ENCODE results near the gene OCA2.

Gene OCA2

GRCh38 chr15:28079313-28079969 lies 19.7 kb downstream of the OCA2 start:
- no peak for DNase-seq (ENCODE audit: low read depth in 2 of 2)

GRCh38 chr15:28078191-28078719 lies 20.9 kb downstream of the OCA2 start:
- no peak for DNase-seq (ENCODE audit: low read depth in 2 of 2)

GRCh38 chr15:28075573-28075972 lies 23.5 kb downstream of the OCA2 start:
- DNase-seq (ENCODE audit: low read depth in 2 of 2): no peak

GRCh38 chr15:28068930-28069329 lies 30.2 kb downstream of the OCA2 start:
- no peak for DNase-seq (ENCODE audit: low read depth in 2 of 2)

- DNase-seq (ENCODE audit: low read depth in 2 of 2): no peak
These were observed 32.9 kb downstream of the OCA2 start for GRCh38 chr15:28066231-28066630.

GRCh38 chr15:28060005-28060404 lies 39.1 kb downstream of the OCA2 start:
- no peak for DNase-seq (ENCODE audit: low read depth in 2 of 2)

- DNase-seq (ENCODE audit: low read depth in 2 of 2): no peak
These were observed 41.0 kb downstream of the OCA2 start for GRCh38 chr15:28058082-28058481.

GRCh38 chr15:28051955-28052633 lies 47.0 kb downstream of the OCA2 start:
- DNase-seq (ENCODE audit: low read depth in 2 of 2): peak in 1 of 2 experiments; percentile 18

- DNase-seq (ENCODE audit: low read depth in 2 of 2): no peak
These were observed 49.5 kb downstream of the OCA2 start for GRCh38 chr15:28049581-28049980.

- no peak for DNase-seq (ENCODE audit: low read depth in 2 of 2)
These were observed 51.8 kb downstream of the OCA2 start for GRCh38 chr15:28047277-28047676.

- no peak for DNase-seq (ENCODE audit: low read depth in 2 of 2)
These were observed 54.9 kb downstream of the OCA2 start for GRCh38 chr15:28044121-28044672.

GRCh38 chr15:28043691-28044091 lies 55.4 kb downstream of the OCA2 start:
- DNase-seq (ENCODE audit: low read depth in 2 of 2): no peak

GRCh38 chr15:28037969-28038590 lies 61.0 kb downstream of the OCA2 start:
- no peak for DNase-seq (ENCODE audit: low read depth in 2 of 2)

GRCh38 chr15:28033443-28033842 lies 65.7 kb downstream of the OCA2 start:
- no peak for DNase-seq (ENCODE audit: low read depth in 2 of 2)

GRCh38 chr15:28030801-28031200 lies 68.3 kb downstream of the OCA2 start:
- no peak for DNase-seq (ENCODE audit: low read depth in 2 of 2)

GRCh38 chr15:28027714-28028076 lies 71.4 kb downstream of the OCA2 start:
- no peak for DNase-seq (ENCODE audit: low read depth in 2 of 2)

GRCh38 chr15:28026764-28027713 lies 72.1 kb downstream of the OCA2 start:
- DNase-seq (ENCODE audit: low read depth in 2 of 2): no peak

GRCh38 chr15:28026221-28026620 lies 72.9 kb downstream of the OCA2 start:
- DNase-seq (ENCODE audit: low read depth in 2 of 2): no peak

- DNase-seq (ENCODE audit: low read depth in 2 of 2): no peak
These were observed 73.7 kb downstream of the OCA2 start for GRCh38 chr15:28025413-28025812.

GRCh38 chr15:28024889-28025250 lies 74.2 kb downstream of the OCA2 start:
- DNase-seq (ENCODE audit: low read depth in 2 of 2): no peak

All from fibroblast of skin of left quadriceps (primary cell).